Peyer's patch (tissue), 4 donors: ENCODE measurements around the gene LRRK1.

ENCODE experiments used
- CTCF ChIP-seq, 6 experiments: fragments of 450-650 bp in 4 of 6; fragments of 200-600 bp in 2 of 6; sonication (generic) in 1 of 6; IDR thresholded peaks; one replicate each; pipeline ENCODE4 v1.5.1; 2017 to 2019; ENCODE audit warnings: antibody characterized with exemption in 6 of 6, mild to moderate bottlenecking in 3 of 6, moderate library complexity in 1 of 6
- POLR2A ChIP-seq, 2 donors: fragments of 450-650 bp; IDR thresholded peaks; one replicate each; pipeline ENCODE4 v1.5.1; 2017; ENCODE audit warnings: antibody characterized with exemption in 2 of 2, mild to moderate bottlenecking in 2 of 2, moderate library complexity in 2 of 2

GRCh38 chr15:101057841-101058407 is 138.8 kb downstream of the LRRK1 start:
- TF ChIP-seq CTCF (IDR thresholded peaks at IDR 0.05) (no peak), POLR2A (IDR thresholded peaks at IDR 0.05) (no peak)
